HCT116 (cell line): ENCODE data around the gene NCKAP5. TPM values are rescaled to one million over a fixed set of nuclear protein-coding genes. Genes with fewer than 3 reads are reported as not detected.

Source experiments
- ATAC-seq: fragments of 200-7000 bp; cut with Tn5 transposase; 2 replicates; pipeline ENCODE4 v1.9.1; 2020; ENCODE audit warnings: mild to moderate bottlenecking, moderate library complexity
- BruUV-seq: library from RNA; stranded (reverse); fragments of 400-500 nt; replicated peaks from 2 replicates; lab custom pipeline; 2021; lab: Mats Ljungman, UMichigan
- CTCF ChIA-PET: fragments of 300-600 bp; sonication (Branson Sonifier 250); formaldehyde crosslinking; loops from one replicate; lab custom pipeline; 2021; ENCODE audit warnings: antibody characterized with exemption; lab: Charles Lee
- POLR2A ChIA-PET: fragments of 300-600, 350-600 bp; sonication (Branson Sonifier 250); formaldehyde crosslinking; loops from one replicate; lab custom pipeline; 2021; ENCODE audit warnings: antibody characterized with exemption; lab: Charles Lee
- RAD21 ChIA-PET, 2 experiments: fragments of 300-600 bp; sonication (Branson Sonifier 250); formaldehyde crosslinking; loops; one replicate each; lab custom pipeline; 2023; ENCODE audit warnings: low total read pairs in 2 of 2; ENCODE audit not compliant: uncharacterized antibody in 2 of 2, unreplicated experiment in 2 of 2, low non-redundant PET in 1 of 2; lab: Charles Lee
- DNase-seq: peaks from one replicate; pipeline ENCODE4 v3.0.0-alpha.2; 2010; ENCODE audit warnings: low read depth, low spot score
- H2AFZ ChIP-seq: fragments of 200-600 bp; shearing (Covaris generic), sonication (generic); 2 replicates; pipeline ENCODE4 v1.6.1; 2017; ENCODE audit warnings: low read depth, mixed run types, mixed read lengths, antibody characterized with exemption, low read length; ENCODE audit not compliant: poor library complexity, severe bottlenecking
- H3K27ac ChIP-seq: 2 replicates; pipeline ENCODE4 v1.5.1; 2012; ENCODE audit warnings: low read depth, low read length
- H3K27me3 ChIP-seq: fragments of 200-600 bp; sonication (generic); 2 replicates; pipeline ENCODE4 v1.6.1; 2016; ENCODE audit warnings: mixed run types, low read length, mixed read lengths; ENCODE audit not compliant: insufficient read depth
- H3K36me3 ChIP-seq, 2 experiments: fragments of 200-500 bp in 1 of 2; fragments of 200-600 bp in 1 of 2; sonication (Bioruptor generic) in 1 of 2; sonication (generic) in 1 of 2; 2 replicates each; pipeline versions ENCODE4 v1.5.1 to v1.6.1; 2014 to 2016; ENCODE audit warnings: low read length in 2 of 2, inconsistent platforms in 1 of 2, mixed read lengths in 1 of 2, mixed run types in 1 of 2; ENCODE audit not compliant: insufficient read depth in 2 of 2, control insufficient read depth in 1 of 2
- H3K4me1 ChIP-seq, 2 experiments: fragments of 200-600 bp in 1 of 2; sonication (generic) in 1 of 2; 2 replicates each; pipeline versions ENCODE4 v1.5.1 to v1.6.1; 2012 to 2017; ENCODE audit warnings: low read length in 2 of 2, inconsistent platforms in 1 of 2, mild to moderate bottlenecking in 1 of 2, mixed read lengths in 1 of 2, mixed run types in 1 of 2, moderate library complexity in 1 of 2; ENCODE audit not compliant: insufficient read depth in 2 of 2, control insufficient read depth in 1 of 2
- H3K4me2 ChIP-seq: fragments of 200-600 bp; sonication (generic); 2 replicates; pipeline ENCODE4 v1.6.1; 2017; ENCODE audit warnings: mixed run types, low read length, mixed read lengths
- H3K4me3 ChIP-seq, 2 experiments: fragments of 200-600 bp in 1 of 2; sonication (generic) in 1 of 2; replicated peaks in 1 of 2; 2 replicates each; pipeline ENCODE4 v1.5.1; 2011 to 2016; ENCODE audit warnings: low read length in 2 of 2, control low read depth in 1 of 2, low read depth in 1 of 2, mild to moderate bottlenecking in 1 of 2, mixed read lengths in 1 of 2, mixed run types in 1 of 2
- H3K79me2 ChIP-seq: fragments of 200-600 bp; sonication (generic); 2 replicates; pipeline ENCODE4 v1.6.1; 2017; ENCODE audit warnings: mild to moderate bottlenecking, mixed run types, low read length, moderate library complexity, mixed read lengths; ENCODE audit not compliant: insufficient read depth
- H3K9ac ChIP-seq: fragments of 200-600 bp; sonication (generic); 2 replicates; pipeline ENCODE4 v1.6.1; 2016; ENCODE audit warnings: low read length, mixed read lengths
- H3K9me2 ChIP-seq: fragments of 200-600 bp; sonication (generic), shearing (Covaris generic); 2 replicates; pipeline ENCODE4 v1.6.1; 2017; ENCODE audit warnings: mixed run types, mild to moderate bottlenecking, moderate library complexity; ENCODE audit not compliant: insufficient read depth
- H3K9me3 ChIP-seq, 2 experiments: fragments of 200-500 bp in 1 of 2; fragments of 200-600 bp in 1 of 2; sonication (Bioruptor generic) in 1 of 2; sonication (generic) in 1 of 2; 2 replicates each; pipeline ENCODE4 v1.6.1; 2014 to 2017; ENCODE audit warnings: low read length in 2 of 2, mixed read lengths in 2 of 2, inconsistent platforms in 1 of 2, low read depth in 1 of 2, mild to moderate bottlenecking in 1 of 2, mixed run types in 1 of 2, moderate library complexity in 1 of 2; ENCODE audit not compliant: control insufficient read depth in 1 of 2, insufficient read depth in 1 of 2
- H4K20me1 ChIP-seq: fragments of 200-600 bp; sonication (generic), shearing (Covaris generic); 2 replicates; pipeline ENCODE4 v1.6.1; 2017; ENCODE audit warnings: mixed run types, mild to moderate bottlenecking, moderate library complexity; ENCODE audit not compliant: insufficient read depth
- ATF3 ChIP-seq: IDR thresholded peaks from 2 replicates; pipeline ENCODE4 v1.6.1; 2012
- EZH2 ChIP-seq: fragments of 200-600 bp; sonication (generic); IDR thresholded peaks from 2 replicates; pipeline ENCODE4 v1.6.1; 2017; ENCODE audit warnings: antibody characterized with exemption, mixed run types
- EZH2phosphoT487 ChIP-seq: fragments of 200-600 bp; IDR thresholded peaks from 2 replicates; pipeline ENCODE4 v1.6.1; 2018; ENCODE audit warnings: antibody characterized with exemption, borderline replicate concordance
- JUND ChIP-seq: IDR thresholded peaks from 2 replicates; pipeline ENCODE4 v1.6.1; 2012
- MAX ChIP-seq: IDR thresholded peaks from 2 replicates; pipeline ENCODE4 v1.6.1; 2012
- POLR2A ChIP-seq: IDR thresholded peaks from 2 replicates; pipeline ENCODE4 v1.7.0; 2011; ENCODE audit warnings: borderline replicate concordance; ENCODE audit not compliant: insufficient read depth, insufficient read length; ENCODE audit errors: extremely low read depth
- POLR2AphosphoS5 ChIP-seq: IDR thresholded peaks from 2 replicates; pipeline ENCODE4 v1.6.1; 2011; ENCODE audit warnings: mild to moderate bottlenecking, low read depth, low read length, moderate library complexity
- RAD21 ChIP-seq: IDR thresholded peaks from 2 replicates; pipeline ENCODE4 v1.6.1; 2012; ENCODE audit warnings: low read depth, mild to moderate bottlenecking
- REST ChIP-seq: IDR thresholded peaks from 2 replicates; pipeline ENCODE4 v1.6.1; 2012; ENCODE audit warnings: low read depth
- SP1 ChIP-seq: IDR thresholded peaks from 2 replicates; pipeline ENCODE4 v1.6.1; 2012; ENCODE audit warnings: low read depth
- SRF ChIP-seq: IDR thresholded peaks from 2 replicates; pipeline ENCODE4 v1.6.1; 2012; ENCODE audit warnings: low read depth
- TCF7L2 ChIP-seq: IDR thresholded peaks from 2 replicates; pipeline ENCODE4 v1.7.0; 2011; ENCODE audit warnings: borderline replicate concordance, inconsistent platforms; ENCODE audit not compliant: insufficient read depth, insufficient read length; ENCODE audit errors: extremely low read depth
- YY1 ChIP-seq: IDR thresholded peaks from 2 replicates; pipeline ENCODE4 v1.6.1; 2011; ENCODE audit warnings: low read length, low read depth, moderate library complexity, mild to moderate bottlenecking; ENCODE audit not compliant: insufficient replicate concordance; ENCODE audit errors: extremely low read depth
- ZBTB33 ChIP-seq: IDR thresholded peaks from 2 replicates; pipeline ENCODE4 v1.6.1; 2011; ENCODE audit warnings: mild to moderate bottlenecking, low read length, moderate library complexity; ENCODE audit not compliant: insufficient replicate concordance; ENCODE audit errors: extremely low read depth
- ZFX ChIP-seq: fragments of 450-650 bp; IDR thresholded peaks from 2 replicates; pipeline ENCODE4 v1.6.1; 2017
- ZNF274 ChIP-seq: fragments of 200-500 bp; sonication (Bioruptor generic); IDR thresholded peaks from 2 replicates; pipeline ENCODE4 v1.6.1; 2014; ENCODE audit warnings: mild to moderate bottlenecking, low read depth, low read length, inconsistent platforms
- intact Hi-C: fragments of 100-400 bp; cut with micrococcal nuclease; formaldehyde crosslinking; loops from 2 replicates; pipeline ENCODE4 v1.10.0; 2022
- total RNA-seq: library from RNA; stranded (reverse); gene quantifications from one replicate; pipeline ENCODE4 v1.2.1, GENCODE V29; 2021; ENCODE audit not compliant: unreplicated experiment

Gene NCKAP5
- total RNA-seq, 1 experiment from 2014 or later = 0.30 TPM

- Histone ChIP-seq H3K4me1 (no peaks in the 10 kb centered on the region), H3K9ac (no peak overlapping the region), H3K4me3 (no peak overlapping the region), H3K9me2 (no peaks in the 10 kb centered on the region), H3K36me3 (no peaks in the 10 kb centered on the region), H3K9me3 (no peaks in the 10 kb centered on the region; a peak in 1 of 4 replicates), H3K79me2 (no peaks in the 10 kb centered on the region), H2AFZ (no peak overlapping the region), H4K20me1 (no peaks in the 10 kb centered on the region; the same call in 1 of the 2 replicates), H3K4me2 (no peak overlapping the region), H3K27ac (no peak overlapping the region), H3K27me3 (no peaks in the 10 kb centered on the region)
- ATAC-seq (no peak), DNase-seq (no peak)
- TF ChIP-seq YY1 (no peak), RAD21 (no peak), ZFX (no peak), EZH2 (no peak), POLR2AphosphoS5 (no peak), ZBTB33 (no peak), ATF3 (no peak), SP1 (no peak), TCF7L2 (no peak), MAX (no peak), SRF (no peak), REST (no peak), ZNF274 (no peak), EZH2phosphoT487 (no peak), POLR2A (no peak), JUND (no peak)
- BruUV-seq = no TSS peak
- intact Hi-C loops = no loop called here
- ChIA-PET CTCF (no interaction called here), RAD21 (no interaction called here), POLR2A (no interaction called here)
Observed at GRCh38 chr2:133457861-133458260, 110.4 kb downstream of the NCKAP5 start.
